ENCODE measurements around the gene FAM168A.

GRCh38 chr11:73458201-73458600, 139.7 kb downstream of the FAM168A start:
- TF ChIP-seq POLR2A (IDR thresholded peaks at IDR 0.05) (no peak), CTCF (IDR thresholded peaks at IDR 0.05) (no peak)
